ENCODE data around the gene CER1. TPM values are rescaled to one million over a fixed set of nuclear protein-coding genes. Genes with fewer than 3 reads are reported as not detected.

The CER1 gene
- total and polyA plus RNA-seq, 9 of the 15 experiments (the other 6 are each of a cell fraction or from before 2014, with no cell fraction given): not detected

GRCh38 chr9:14715102-14715501 lies 7.4 kb downstream of the CER1 start (continued):
- TF ChIP-seq ARID3B (CRISPR knock-in tag; IDR thresholded peaks at IDR 0.05; ENCODE audit: borderline replicate concordance): no peak
- no peak for TF ChIP-seq ZNF274 (IDR thresholded peaks at IDR 0.05; ENCODE audit: borderline replicate concordance, low read depth, low read length)

GRCh38 chr9:14713187-14713767 lies 9.3 kb downstream of the CER1 start:
- no peak overlapping the region for H2AFZ ChIP-seq (ENCODE audit: low read depth, low read length)
- H3K4me1 ChIP-seq (replicated peaks in 1 of 2; ENCODE audit: control insufficient read depth in 2 of 2, insufficient read depth in 2 of 2, low read length in 2 of 2): no peaks in the 10 kb centered on the region
- no peak overlapping the region for H3K9ac ChIP-seq (ENCODE audit: insufficient read depth in 1 of 2, low read depth in 2 of 2, low read length in 2 of 2)
- FAIRE-seq (no peak), ATAC-seq (no peak), DNase-seq (ENCODE audit: extremely low read depth in 1 of 4, low spot score in 3 of 4) (no peak)
- no peaks in the 10 kb centered on the region for H4K20me1 ChIP-seq (replicated peaks; ENCODE audit: control insufficient read depth, insufficient read depth, low read length)
- 0 out of 2 replicates have a peak, but pooled peaks have one; percentile 8 for TF ChIP-seq ZNF316 (IDR thresholded peaks at IDR 0.05)
- TF ChIP-seq POU5F1 (IDR thresholded peaks at IDR 0.05; ENCODE audit: borderline replicate concordance, low read depth, low read length, partially characterized antibody): no peak
- no peaks in the 10 kb centered on the region for H3K36me3 ChIP-seq (ENCODE audit: control insufficient read depth, insufficient read depth, low read length)
- BruUV-seq (replicated peaks): no TSS peak
- intact Hi-C loops (cut with micrococcal nuclease): no loop called here
- no peak overlapping the region for H3K27ac ChIP-seq (ENCODE audit: extremely low read depth, low read depth, low read length)
- H3K4me3 ChIP-seq: no peak overlapping the region
- no peaks in the 10 kb centered on the region for H3K9me1 ChIP-seq (ENCODE audit: control insufficient read depth, insufficient read depth, low read length)
- CTCF ChIA-PET (ENCODE audit: low intra/inter-chr PET ratio): no interaction called here
- in situ Hi-C loops (cut with MboI): no loop called here
- POLR2A ChIA-PET: interaction anchor here (0.6 kb wide), 1 partner anchor 94 kb away, joined by 3 read pairs; no protein-coding TSS in a partner anchor
- H3K79me2 ChIP-seq (ENCODE audit: control insufficient read depth, insufficient read depth, low read length): no peaks in the 10 kb centered on the region
- H3K9me3 ChIP-seq (replicated peaks; ENCODE audit: control insufficient read depth, insufficient read depth, low read depth, low read length): no peaks in the 10 kb centered on the region
- H3K27me3 ChIP-seq (ENCODE audit: control insufficient read depth in 2 of 2, insufficient read depth in 2 of 2, low read length in 2 of 2): no peaks in the 10 kb centered on the region
- 0% methylated on average over 2 of the region's 3 CpGs for WGBS (ENCODE audit: insufficient coverage, low coverage, missing lambda C conversion rate)
- no peak overlapping the region for H3K4me2 ChIP-seq (ENCODE audit: insufficient read depth, low read length)

All from K562 (cell line).